ENCODE results near the gene GRIP1.

GRCh38 chr12:66352197-66352596, 326.7 kb downstream of the GRIP1 start:
- no peak for TF ChIP-seq EZH2 (IDR thresholded peaks at IDR 0.05; ENCODE audit: borderline replicate concordance)
- TF ChIP-seq, protein P1, sequence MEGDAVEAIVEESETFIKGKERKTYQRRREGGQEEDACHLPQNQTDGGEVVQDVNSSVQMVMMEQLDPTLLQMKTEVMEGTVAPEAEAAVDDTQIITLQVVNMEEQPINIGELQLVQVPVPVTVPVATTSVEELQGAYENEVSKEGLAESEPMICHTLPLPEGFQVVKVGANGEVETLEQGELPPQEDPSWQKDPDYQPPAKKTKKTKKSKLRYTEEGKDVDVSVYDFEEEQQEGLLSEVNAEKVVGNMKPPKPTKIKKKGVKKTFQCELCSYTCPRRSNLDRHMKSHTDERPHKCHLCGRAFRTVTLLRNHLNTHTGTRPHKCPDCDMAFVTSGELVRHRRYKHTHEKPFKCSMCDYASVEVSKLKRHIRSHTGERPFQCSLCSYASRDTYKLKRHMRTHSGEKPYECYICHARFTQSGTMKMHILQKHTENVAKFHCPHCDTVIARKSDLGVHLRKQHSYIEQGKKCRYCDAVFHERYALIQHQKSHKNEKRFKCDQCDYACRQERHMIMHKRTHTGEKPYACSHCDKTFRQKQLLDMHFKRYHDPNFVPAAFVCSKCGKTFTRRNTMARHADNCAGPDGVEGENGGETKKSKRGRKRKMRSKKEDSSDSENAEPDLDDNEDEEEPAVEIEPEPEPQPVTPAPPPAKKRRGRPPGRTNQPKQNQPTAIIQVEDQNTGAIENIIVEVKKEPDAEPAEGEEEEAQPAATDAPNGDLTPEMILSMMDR (IDR thresholded peaks at IDR 0.05; ENCODE audit: poor library complexity): peak; percentile 47

All from hepatocyte (in vitro differentiated cells).